ENCODE data around the gene ZNF236. TPM values are rescaled to one million over a fixed set of nuclear protein-coding genes. Genes with fewer than 3 reads are reported as not detected.

Gene ZNF236
- total RNA-seq, 1 donor from 2014 or later = 9.7 TPM

DNA sequence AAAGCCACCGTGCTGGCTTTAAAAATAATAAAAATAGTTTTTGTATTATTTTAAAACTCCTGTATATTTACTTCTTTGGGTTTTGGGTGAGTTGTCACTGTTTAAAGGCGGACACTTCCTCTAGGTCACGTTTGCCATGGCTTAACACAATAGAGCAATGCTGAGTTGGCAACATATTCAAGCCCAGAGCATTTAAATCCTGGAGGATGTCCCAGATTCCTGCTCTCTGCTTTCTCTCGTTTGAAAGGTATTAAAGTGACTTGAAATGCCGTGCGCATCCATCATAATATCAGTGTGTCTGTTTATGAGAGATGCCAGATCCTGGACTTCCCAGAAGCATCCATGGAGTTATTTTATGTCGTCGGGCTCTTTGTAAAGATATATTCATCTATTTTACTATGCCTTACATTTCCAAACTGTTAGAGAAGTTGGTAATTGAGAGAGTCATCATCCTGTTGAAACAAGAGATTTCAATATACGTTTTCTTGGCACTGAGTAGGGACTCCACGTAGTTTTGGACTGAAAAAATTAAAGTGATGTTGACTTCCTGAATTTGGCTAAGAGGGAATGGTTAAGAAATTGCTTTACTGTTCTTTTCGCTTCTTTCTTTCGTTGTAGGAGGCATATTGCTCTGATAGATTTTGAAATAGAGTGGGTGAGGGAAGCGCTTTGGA lies 150.6 kb downstream of the ZNF236 start:
- TF ChIP-seq, protein P1, sequence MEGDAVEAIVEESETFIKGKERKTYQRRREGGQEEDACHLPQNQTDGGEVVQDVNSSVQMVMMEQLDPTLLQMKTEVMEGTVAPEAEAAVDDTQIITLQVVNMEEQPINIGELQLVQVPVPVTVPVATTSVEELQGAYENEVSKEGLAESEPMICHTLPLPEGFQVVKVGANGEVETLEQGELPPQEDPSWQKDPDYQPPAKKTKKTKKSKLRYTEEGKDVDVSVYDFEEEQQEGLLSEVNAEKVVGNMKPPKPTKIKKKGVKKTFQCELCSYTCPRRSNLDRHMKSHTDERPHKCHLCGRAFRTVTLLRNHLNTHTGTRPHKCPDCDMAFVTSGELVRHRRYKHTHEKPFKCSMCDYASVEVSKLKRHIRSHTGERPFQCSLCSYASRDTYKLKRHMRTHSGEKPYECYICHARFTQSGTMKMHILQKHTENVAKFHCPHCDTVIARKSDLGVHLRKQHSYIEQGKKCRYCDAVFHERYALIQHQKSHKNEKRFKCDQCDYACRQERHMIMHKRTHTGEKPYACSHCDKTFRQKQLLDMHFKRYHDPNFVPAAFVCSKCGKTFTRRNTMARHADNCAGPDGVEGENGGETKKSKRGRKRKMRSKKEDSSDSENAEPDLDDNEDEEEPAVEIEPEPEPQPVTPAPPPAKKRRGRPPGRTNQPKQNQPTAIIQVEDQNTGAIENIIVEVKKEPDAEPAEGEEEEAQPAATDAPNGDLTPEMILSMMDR (IDR thresholded peaks at IDR 0.05) = no peak
- intact Hi-C loops (cut with DNase I) = no loop called here
- DNase-seq (ENCODE audit: low spot score in 2 of 2) = peak in 1 of 2 donors; percentile 22

DNA sequence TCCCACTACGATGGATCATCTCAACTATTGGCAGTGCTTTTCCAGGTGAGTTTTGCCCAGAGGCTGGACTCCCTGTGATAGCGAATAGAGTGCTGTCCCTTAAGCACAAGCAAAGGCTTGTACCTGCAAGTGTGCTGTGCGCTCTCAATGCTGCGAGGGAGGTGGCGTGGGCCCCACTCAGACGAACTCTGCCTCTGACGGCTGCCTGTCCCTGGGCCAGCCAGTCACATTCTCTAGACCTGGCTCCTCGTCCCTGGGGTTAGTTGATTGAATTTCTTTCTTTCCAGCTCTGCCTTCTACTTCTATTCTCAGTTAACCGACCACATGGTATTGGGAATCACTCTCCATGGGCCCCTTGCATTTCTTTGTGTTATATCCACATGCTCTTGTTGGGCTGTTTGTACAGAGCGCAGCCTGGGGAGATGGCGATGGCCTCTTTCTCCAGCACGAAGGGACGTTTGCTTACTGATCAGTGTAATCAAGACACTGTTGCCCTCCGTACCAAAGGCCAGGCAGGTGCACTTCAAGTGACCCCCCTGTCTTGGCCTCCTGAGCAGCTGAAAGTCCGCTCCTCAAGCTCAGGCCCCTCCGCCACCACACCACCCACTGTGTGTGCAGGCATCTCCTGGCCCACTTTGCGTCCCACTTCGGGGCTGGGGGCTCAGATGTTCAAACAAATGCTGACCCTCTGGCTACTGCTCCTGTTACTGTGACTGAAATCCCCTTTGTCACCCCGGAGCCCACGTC lies 151.3 kb downstream of the ZNF236 start:
- Histone ChIP-seq H3K27me3 (no peaks in the 10 kb centered on the region), H3K4me1 (no peaks in the 10 kb centered on the region), H3K9me3 (no peaks in the 10 kb centered on the region), H3K36me3 (peaks cover 5 to 7% of the 10 kb centered on the region in 2 donors), H3K4me3 (no peak overlapping the region), H3K27ac (no peak overlapping the region)
- intact Hi-C loops (cut with DNase I) = no loop called here
- TF ChIP-seq, protein P1 (IDR thresholded peaks at IDR 0.05) = no peak
- peak in 1 of 2 donors; percentile 59 for DNase-seq (ENCODE audit: low spot score in 2 of 2)

More for the DNA sequence above, 150.6 kb downstream of the ZNF236 start:
- Histone ChIP-seq H3K36me3 (peaks cover 6 to 9% of the 10 kb centered on the region in 2 donors), H3K27ac (no peak overlapping the region), H3K4me1 (no peaks in the 10 kb centered on the region), H3K27me3 (no peaks in the 10 kb centered on the region), H3K9me3 (no peaks in the 10 kb centered on the region), H3K4me3 (no peak overlapping the region)

DNA sequence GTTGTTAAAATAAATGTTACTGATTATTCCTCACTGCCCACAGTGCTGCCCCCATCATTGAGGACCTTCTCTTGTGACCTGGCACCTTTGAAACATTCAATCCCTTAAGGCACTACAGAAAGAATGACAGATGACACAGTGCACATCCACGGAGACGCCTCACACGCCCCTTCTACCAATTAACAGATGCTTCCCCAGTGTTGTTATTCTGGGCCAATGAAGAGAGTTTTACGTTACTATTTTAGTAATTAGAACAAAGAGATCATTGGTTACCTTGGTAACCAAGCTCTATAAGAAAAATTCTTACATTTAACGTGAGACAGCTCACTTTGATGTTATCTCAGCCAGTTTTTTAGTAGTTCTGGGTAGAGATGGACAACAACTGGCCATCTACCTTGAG lies 152.0 kb downstream of the ZNF236 start:
- Histone ChIP-seq H3K4me3 (no peak overlapping the region), H3K9me3 (no peaks in the 10 kb centered on the region), H3K27me3 (no peaks in the 10 kb centered on the region), H3K36me3 (peaks cover 4 to 5% of the 10 kb centered on the region in 2 donors), H3K4me1 (no peaks in the 10 kb centered on the region), H3K27ac (no peak overlapping the region)
- DNase-seq (ENCODE audit: low spot score in 2 of 2) = peak in 1 of 2 donors; percentile 19
- intact Hi-C loops (cut with DNase I) = no loop called here
- TF ChIP-seq, protein P1 (IDR thresholded peaks at IDR 0.05) = no peak

DNA sequence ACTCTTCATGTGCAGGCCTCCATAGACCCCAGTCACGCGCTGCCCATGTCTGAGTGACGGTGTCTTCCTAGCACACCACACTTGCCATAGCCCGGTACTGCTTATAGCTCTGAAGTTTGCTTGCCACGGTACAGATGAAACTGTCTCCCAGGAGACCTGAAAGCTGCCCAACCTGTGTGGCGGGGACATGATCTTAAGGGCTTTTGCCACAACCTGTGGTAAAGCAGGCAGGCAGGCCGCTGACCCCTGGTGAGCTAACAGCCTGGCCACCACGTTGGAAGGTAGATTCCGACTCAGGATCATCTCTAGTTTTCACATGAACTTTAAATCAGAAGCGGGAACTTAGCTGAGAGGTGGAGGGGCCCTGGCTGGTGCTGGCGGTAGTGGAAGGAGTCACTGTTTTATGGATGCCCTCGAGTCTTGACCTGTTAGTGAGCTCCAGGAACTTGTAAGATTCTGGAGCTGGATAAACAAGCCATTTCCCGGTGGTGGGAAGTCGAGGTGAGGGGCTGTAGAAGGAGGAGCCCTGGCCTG lies 153.3 kb downstream of the ZNF236 start:
- DNase-seq (ENCODE audit: low spot score in 2 of 2) = peak in 1 of 2 donors; percentile 54
- no peak overlapping the region for H3K27ac ChIP-seq
- H3K9me3 ChIP-seq = no peaks in the 10 kb centered on the region
- TF ChIP-seq, protein P1 (IDR thresholded peaks at IDR 0.05) = no peak
- H3K4me3 ChIP-seq = no peak overlapping the region
- H3K36me3 ChIP-seq = peaks cover 4 to 5% of the 10 kb centered on the region in 2 donors
- H3K4me1 ChIP-seq = no peaks in the 10 kb centered on the region
- H3K27me3 ChIP-seq = no peaks in the 10 kb centered on the region
- intact Hi-C loops (cut with DNase I) = no loop called here

DNA sequence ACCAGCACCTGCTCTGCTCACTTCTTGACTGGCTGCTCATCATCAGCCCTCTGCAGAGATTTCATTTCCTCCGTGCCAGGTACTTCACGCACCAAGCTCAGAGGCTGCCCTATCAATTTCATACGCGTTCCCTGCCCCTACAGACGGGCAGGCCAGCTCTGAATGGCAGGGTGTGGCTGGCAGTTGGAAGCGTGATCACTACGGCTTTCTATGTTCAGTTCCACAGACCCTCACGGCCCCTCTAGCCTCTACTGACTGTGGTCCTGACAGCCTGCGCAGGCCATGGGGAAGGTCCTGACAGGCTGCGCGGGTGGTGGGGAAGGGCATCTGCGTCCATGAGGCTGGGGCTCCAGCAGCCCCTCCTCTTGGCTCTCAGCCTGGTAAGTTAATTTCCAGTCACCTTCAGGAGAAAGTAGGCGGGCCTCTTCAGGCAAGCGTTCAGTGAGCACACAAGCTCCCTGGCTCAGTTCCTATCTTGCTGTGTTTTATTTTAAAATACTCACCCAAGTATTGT lies 154.8 kb downstream of the ZNF236 start:
- Histone ChIP-seq H3K4me1 (no peaks in the 10 kb centered on the region), H3K4me3 (no peak overlapping the region), H3K27me3 (no peaks in the 10 kb centered on the region), H3K27ac (no peak overlapping the region), H3K36me3 (peaks cover 0 to 5% of the 10 kb centered on the region in 2 donors), H3K9me3 (no peaks in the 10 kb centered on the region)
- TF ChIP-seq, protein P1 (IDR thresholded peaks at IDR 0.05) = no peak
- intact Hi-C loops (cut with DNase I) = no loop called here
- peak in 1 of 2 donors; percentile 52 for DNase-seq (ENCODE audit: low spot score in 2 of 2)

Measured in ascending aorta (tissue), 2 donors.